MM.1S (cell line): ENCODE data around the gene FARP1.

ENCODE experiments used
- EZH2 ChIP-seq: fragments of 300-600 bp; sonication (generic); optimal IDR thresholded peaks from 2 replicates; pipeline ENCODE3; 2017; ENCODE audit warnings: low read depth, mild to moderate bottlenecking, antibody characterized with exemption, low read length, mixed read lengths
- TF ChIP-seq, protein P1 (sequence below): fragments of 300-600 bp; sonication (generic); IDR thresholded peaks from 2 replicates; pipeline ENCODE4 v1.5.1; 2016; ENCODE audit warnings: antibody characterized with exemption, low read length, mixed read lengths

DNA sequence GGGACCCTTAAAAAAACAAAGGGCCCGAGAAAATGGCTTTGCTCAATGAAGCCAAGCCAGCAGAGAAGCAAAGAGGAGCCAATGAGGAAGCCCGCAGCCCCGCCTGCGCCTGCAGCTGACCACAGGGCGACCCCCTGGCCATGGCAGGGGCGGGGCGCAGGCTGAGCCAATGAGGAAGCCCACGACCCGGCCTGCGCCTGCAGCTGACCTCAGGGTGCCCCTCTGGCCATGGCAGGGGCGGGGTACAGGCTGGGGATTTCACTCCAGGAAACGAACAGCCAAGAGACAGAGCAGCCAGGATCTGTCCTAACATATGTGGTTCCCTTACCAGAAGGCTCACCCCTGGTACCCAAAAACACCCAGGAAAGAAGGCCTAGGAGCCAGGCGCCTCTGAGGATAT is 332.6 kb downstream of the FARP1 start:
- TF ChIP-seq, protein P1, sequence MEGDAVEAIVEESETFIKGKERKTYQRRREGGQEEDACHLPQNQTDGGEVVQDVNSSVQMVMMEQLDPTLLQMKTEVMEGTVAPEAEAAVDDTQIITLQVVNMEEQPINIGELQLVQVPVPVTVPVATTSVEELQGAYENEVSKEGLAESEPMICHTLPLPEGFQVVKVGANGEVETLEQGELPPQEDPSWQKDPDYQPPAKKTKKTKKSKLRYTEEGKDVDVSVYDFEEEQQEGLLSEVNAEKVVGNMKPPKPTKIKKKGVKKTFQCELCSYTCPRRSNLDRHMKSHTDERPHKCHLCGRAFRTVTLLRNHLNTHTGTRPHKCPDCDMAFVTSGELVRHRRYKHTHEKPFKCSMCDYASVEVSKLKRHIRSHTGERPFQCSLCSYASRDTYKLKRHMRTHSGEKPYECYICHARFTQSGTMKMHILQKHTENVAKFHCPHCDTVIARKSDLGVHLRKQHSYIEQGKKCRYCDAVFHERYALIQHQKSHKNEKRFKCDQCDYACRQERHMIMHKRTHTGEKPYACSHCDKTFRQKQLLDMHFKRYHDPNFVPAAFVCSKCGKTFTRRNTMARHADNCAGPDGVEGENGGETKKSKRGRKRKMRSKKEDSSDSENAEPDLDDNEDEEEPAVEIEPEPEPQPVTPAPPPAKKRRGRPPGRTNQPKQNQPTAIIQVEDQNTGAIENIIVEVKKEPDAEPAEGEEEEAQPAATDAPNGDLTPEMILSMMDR = no peak
- TF ChIP-seq EZH2 = no peak
